ENCODE results near the gene BAMBI.

BAMBI gene

DNA sequence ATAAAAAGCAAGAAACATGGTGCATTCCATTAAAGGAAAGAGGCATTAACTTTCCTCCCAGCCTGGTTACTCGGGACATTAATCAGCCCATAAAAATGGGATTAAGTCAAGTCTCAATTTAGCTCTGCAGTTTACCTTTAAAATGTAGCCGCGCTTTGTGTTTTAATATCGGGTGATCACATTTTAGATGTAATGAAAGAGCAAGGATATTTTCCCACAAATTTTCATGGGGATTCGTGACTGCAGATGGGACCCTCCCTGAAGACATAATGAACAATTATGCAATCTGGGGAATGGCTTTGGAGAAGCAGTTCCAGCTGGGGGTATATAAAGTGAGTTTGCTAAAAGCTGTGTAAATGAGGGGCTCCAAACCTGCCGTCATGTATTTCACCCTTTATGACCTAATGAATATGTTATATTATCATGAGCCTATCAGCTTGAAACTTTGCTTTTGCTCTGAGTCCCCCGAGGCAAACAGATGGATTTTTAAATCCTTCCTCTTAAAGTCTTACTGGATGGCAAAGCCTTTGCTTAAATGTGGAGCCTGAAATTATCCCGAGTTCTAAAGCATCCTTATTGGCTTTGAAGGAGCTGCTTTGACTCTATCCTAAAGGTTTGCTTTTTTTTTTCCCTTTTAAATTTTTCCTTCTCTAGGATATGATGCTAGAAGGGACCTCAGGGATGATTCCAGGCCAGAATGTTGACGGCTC lies 31.8 kb downstream of the BAMBI start:
- DNase-seq = no peak

DNA sequence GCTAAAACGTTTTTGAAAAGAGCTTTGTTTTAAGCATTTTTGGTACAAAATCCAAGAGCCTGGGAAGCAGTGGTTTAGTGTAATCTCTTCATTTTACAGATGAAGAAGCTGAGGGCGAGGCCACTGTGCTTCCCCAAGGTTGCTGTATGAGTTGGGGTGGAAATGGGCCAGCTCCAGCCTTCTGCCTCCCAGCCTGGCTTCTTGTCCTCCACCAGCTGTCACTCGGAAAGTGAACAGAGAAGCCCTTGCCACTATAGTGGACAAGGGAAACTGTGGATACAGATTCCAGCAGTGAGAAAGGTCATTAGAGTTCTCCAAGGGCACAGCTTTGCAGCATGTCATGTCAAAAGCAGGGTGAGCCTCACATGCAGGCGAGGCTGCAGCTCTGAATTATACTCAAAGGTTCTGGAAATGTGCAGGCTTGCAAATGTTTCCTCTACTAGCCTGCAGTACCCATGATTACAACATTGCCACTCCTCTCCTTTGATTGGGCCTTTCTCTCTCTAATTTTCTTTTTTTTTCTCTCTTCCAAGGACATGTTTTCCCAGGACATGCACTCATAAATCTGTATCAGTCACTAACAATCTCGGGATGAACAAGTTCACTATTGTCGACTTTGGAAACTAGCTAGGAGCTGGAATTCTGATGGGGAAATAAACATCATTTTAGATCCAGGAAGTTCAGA lies 33.0 kb downstream of the BAMBI start:
- no peak for DNase-seq

GRCh38 chr10:28711041-28711440 lies 33.7 kb downstream of the BAMBI start:
- DNase-seq = no peak

GRCh38 chr10:28711776-28712175 lies 34.5 kb downstream of the BAMBI start:
- no peak for DNase-seq

GRCh38 chr10:28713626-28714352 lies 36.5 kb downstream of the BAMBI start:
- no peak for DNase-seq

DNA sequence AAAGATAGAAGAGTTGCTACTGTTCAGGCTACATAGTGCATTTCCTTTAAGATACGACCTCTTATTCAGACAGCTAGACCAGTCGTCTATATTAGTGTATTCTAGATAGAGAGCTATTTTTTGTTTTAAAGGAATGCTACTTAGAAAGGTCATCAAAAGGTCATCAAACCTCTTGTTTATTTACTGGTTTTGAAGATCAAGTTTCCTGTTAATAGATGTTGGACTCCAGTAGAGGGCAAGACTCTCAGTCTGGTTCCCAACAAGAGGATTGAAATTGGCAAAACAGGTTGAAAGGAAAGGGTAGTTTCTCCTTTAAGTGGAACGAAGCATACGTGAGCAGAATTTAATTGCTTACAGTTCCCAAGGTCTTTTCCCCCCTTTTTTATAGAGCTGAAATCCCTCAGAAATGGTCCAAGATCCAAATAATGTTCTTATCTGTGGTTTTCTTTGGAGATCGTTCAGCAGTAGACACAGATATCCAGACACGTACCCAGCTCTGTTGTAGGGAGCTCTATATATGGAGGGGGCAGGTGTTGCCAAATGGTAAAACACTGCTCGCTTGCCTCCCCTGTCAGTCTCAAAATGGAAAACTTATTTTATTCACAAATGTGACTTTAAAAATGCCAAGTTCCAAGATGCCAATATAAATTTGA lies 37.2 kb downstream of the BAMBI start:
- DNase-seq = no peak

DNA sequence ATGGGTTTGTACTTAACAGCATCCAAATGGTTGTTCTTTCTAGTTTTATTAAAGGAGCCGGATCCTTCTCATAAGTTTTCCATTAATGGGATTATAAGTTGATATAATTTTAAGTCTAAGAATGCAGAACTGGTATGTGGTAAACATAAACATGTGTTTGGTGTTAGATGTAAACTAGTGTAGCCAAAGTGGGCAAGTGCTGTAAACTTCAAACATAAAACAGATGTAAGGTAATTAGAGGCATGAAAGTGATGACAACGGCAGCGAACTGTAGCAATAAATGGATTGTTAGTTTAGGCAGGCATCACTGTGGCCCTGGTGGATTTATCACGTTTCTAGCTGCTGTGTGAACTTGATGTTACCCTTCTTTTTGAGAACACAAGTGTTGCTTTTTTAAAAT lies 37.9 kb downstream of the BAMBI start:
- DNase-seq = no peak

DNA sequence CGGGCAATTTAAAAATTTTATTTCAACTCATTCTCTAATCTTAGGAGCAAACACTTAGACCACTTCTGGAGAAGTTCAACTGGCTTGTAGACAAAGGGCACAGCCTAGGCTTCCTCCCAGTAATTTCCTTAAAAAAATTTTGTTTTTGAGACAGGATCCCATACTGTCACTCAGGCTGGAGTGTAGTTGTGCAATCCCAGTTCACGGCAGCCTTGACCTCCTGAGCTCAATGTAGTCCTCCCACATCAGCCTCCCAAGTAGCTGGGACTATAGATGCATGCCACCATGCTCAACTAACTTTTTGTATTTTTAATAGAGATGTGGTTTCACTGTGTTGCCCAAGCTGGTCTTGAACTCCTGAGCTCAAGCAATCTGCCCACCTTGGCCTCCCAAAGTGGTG lies 38.4 kb downstream of the BAMBI start:
- no peak for DNase-seq

GRCh38 chr10:28716748-28717147 lies 39.4 kb downstream of the BAMBI start:
- DNase-seq = no peak

- no peak for DNase-seq
Observed at GRCh38 chr10:28717656-28718201, 40.4 kb downstream of the BAMBI start.

GRCh38 chr10:28719789-28720436 lies 42.6 kb downstream of the BAMBI start:
- DNase-seq = no peak

GRCh38 chr10:28721318-28721951 lies 44.1 kb downstream of the BAMBI start:
- DNase-seq = no peak

GRCh38 chr10:28722065-28722803 lies 44.9 kb downstream of the BAMBI start:
- DNase-seq = no peak

- no peak for DNase-seq
Observed at GRCh38 chr10:28728366-28728765, 51.0 kb downstream of the BAMBI start.

GRCh38 chr10:28730031-28730778 lies 52.9 kb downstream of the BAMBI start:
- no peak for DNase-seq

- no peak for DNase-seq
Observed at GRCh38 chr10:28732091-28732490, 54.8 kb downstream of the BAMBI start.

Data from CD4-positive, alpha-beta T cell treated with Interleukin-4 for 4 hours (primary cell).